Measurements from ENCODE around the gene OAS2. TPM values are rescaled to one million over a fixed set of nuclear protein-coding genes. Genes with fewer than 3 reads are reported as not detected.

Gene OAS2
- total RNA-seq, 2 donors from 2014 or later, result 44.6 to 64.8 TPM

DNA sequence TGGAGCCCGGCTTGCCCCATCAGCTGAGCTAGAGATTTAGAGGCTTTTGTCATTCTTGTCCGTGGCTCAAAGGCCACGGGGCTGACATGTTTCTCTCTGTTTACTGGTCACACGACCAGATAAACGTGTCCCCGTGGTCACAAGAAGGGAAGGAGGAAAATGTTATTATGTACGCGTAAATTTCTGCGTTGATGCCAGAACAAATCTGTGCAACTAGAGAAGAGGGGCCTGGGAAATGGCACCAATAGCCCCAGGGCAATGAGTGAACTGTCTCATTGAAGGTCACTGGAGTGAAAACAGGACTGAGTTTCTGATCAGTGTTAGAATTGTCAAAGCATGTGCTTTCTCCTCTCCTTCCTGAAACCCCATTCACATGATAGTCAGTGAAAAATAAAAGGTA, 25.3 kb downstream of the OAS2 start:
- no peak overlapping the region for H3K27ac Mint-ChIP-seq
- no peak for ATAC-seq (replicated peaks)
- no peaks in the 10 kb centered on the region for H3K27me3 Mint-ChIP-seq
- no peak overlapping the region for H3K4me3 Mint-ChIP-seq
- no peaks in the 10 kb centered on the region for H3K9me3 Mint-ChIP-seq
- H3K36me3 Mint-ChIP-seq (ENCODE audit: low read depth), result peaks cover 90% of the 10 kb centered on the region
- no peaks in the 10 kb centered on the region for H3K4me1 Mint-ChIP-seq

GRCh38 chr12:113005762-113006161, 27.4 kb downstream of the OAS2 start:
- Mint-ChIP-seq H3K4me1 (no peaks in the 10 kb centered on the region), H3K27ac (no peak overlapping the region), H3K36me3 (ENCODE audit: low read depth) (peaks cover 90% of the 10 kb centered on the region), H3K27me3 (no peaks in the 10 kb centered on the region), H3K9me3 (peaks cover 3% of the 10 kb centered on the region), H3K4me3 (no peak overlapping the region)
- no peak for ATAC-seq (replicated peaks)

GRCh38 chr12:113006206-113006605, 27.9 kb downstream of the OAS2 start:
- Mint-ChIP-seq H3K4me1 (no peaks in the 10 kb centered on the region), H3K4me3 (no peak overlapping the region), H3K27ac (no peak overlapping the region), H3K27me3 (no peaks in the 10 kb centered on the region), H3K9me3 (peaks cover 5% of the 10 kb centered on the region), H3K36me3 (ENCODE audit: low read depth) (peaks cover 92% of the 10 kb centered on the region)
- no peak for ATAC-seq (replicated peaks)

DNA sequence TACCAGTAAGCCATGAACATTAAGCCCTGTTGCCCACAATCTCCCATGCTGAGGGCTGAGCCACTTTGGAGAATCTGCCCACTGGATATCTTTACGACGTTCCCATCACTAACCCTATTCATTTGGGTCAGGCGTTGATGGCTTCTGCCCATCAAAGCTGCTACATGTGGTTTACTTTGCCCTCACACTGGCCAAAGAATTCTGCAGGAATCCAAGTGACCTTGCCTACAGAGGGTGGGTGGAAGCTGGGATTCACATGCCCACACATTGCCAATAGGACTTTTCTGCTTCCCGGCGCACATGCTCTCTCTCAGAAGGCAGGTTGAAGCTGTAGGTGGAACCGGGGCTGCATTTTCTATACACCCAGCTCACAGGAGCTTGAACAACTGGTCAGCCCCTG, 28.3 kb downstream of the OAS2 start:
- Mint-ChIP-seq H3K27ac (no peak overlapping the region), H3K4me3 (no peak overlapping the region), H3K9me3 (peaks cover 6% of the 10 kb centered on the region), H3K4me1 (no peaks in the 10 kb centered on the region), H3K36me3 (ENCODE audit: low read depth) (peaks cover 96% of the 10 kb centered on the region), H3K27me3 (no peaks in the 10 kb centered on the region)
- no peak for ATAC-seq (replicated peaks)

- Mint-ChIP-seq H3K9me3 (peaks cover 8% of the 10 kb centered on the region), H3K4me1 (no peaks in the 10 kb centered on the region), H3K36me3 (ENCODE audit: low read depth) (peaks cover 97% of the 10 kb centered on the region), H3K27ac (no peak overlapping the region), H3K27me3 (no peaks in the 10 kb centered on the region), H3K4me3 (no peak overlapping the region)
- ATAC-seq (replicated peaks), result no peak
Measured at GRCh38 chr12:113007166-113007565, 28.8 kb downstream of the OAS2 start.

- no peaks in the 10 kb centered on the region for H3K27me3 Mint-ChIP-seq
- H3K4me1 Mint-ChIP-seq, result no peaks in the 10 kb centered on the region
- peaks cover 62% of the 10 kb centered on the region for H3K36me3 Mint-ChIP-seq (ENCODE audit: low read depth)
- H3K27ac Mint-ChIP-seq, result no peak overlapping the region
- no peak for ATAC-seq (replicated peaks)
- H3K9me3 Mint-ChIP-seq, result peaks cover 8% of the 10 kb centered on the region
- H3K4me3 Mint-ChIP-seq, result no peak overlapping the region
Measured at GRCh38 chr12:113010701-113011100, 32.4 kb downstream of the OAS2 start.

DNA sequence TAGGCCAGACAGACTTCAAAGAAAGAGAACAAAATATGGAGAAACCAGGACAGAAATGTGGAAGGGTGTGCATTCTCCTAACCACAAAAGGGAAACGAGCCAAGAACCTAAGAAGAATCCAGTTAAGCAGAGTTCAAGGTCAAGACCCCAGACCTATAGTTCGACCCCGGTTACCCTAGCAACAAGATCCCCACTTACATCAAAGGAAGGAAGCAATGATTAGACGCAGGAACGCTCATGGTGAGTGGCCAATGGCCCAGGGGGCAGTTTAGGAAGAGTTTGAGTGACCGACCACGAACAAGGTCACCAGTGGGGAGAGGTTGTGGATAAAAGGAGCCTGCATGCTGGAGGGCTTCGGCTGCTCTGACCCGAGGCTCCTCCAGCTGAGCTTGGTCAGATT, 36.2 kb downstream of the OAS2 start:
- Mint-ChIP-seq H3K4me3 (no peak overlapping the region), H3K4me1 (no peaks in the 10 kb centered on the region), H3K36me3 (ENCODE audit: low read depth) (peaks cover 23% of the 10 kb centered on the region), H3K27me3 (no peaks in the 10 kb centered on the region), H3K27ac (no peak overlapping the region), H3K9me3 (peaks cover 8% of the 10 kb centered on the region)
- ATAC-seq (replicated peaks), result no peak

DNA sequence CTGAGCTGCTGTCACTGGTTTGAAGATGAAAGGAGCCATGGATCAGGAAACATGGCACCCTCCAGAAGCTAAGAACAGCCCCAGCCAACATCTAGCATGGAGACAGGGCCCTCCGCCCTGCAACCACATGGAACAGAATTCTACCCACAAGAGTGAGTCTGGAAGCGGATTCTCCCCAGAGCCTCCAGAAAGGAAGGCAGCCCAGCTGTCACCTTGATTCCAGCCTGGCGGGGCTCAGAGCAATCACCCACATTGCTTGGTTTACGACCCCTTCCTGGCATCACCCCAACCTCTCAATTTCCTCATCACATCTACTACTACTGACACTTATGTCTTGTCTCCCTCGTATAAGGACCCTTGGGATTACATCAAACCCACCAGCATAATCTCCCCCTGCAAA, 38.5 kb downstream of the OAS2 start:
- peaks cover under 1% of the 10 kb centered on the region for H3K9me3 Mint-ChIP-seq
- H3K4me3 Mint-ChIP-seq, result no peak overlapping the region

GRCh38 chr12:113019025-113019424, 40.7 kb downstream of the OAS2 start:
- ATAC-seq (replicated peaks), result no peak
- H3K4me1 Mint-ChIP-seq, result peaks cover 12% of the 10 kb centered on the region
- H3K4me3 Mint-ChIP-seq, result no peak overlapping the region
- H3K9me3 Mint-ChIP-seq, result no peaks in the 10 kb centered on the region
- H3K27me3 Mint-ChIP-seq, result peaks cover 3% of the 10 kb centered on the region
- H3K27ac Mint-ChIP-seq, result no peak overlapping the region
- H3K36me3 Mint-ChIP-seq (ENCODE audit: low read depth), result no peaks in the 10 kb centered on the region

More for the DNA sequence above, 38.5 kb downstream of the OAS2 start:
- Mint-ChIP-seq H3K4me1 (peaks cover 3% of the 10 kb centered on the region), H3K27me3 (peaks cover 3% of the 10 kb centered on the region), H3K36me3 (ENCODE audit: low read depth) (peaks cover under 1% of the 10 kb centered on the region), H3K27ac (no peak overlapping the region)
- no peak for ATAC-seq (replicated peaks)

- no peaks in the 10 kb centered on the region for H3K9me3 Mint-ChIP-seq
- H3K27ac Mint-ChIP-seq, result no peak overlapping the region
- peaks cover 12% of the 10 kb centered on the region for H3K4me1 Mint-ChIP-seq
- ATAC-seq (replicated peaks), result no peak
- H3K36me3 Mint-ChIP-seq (ENCODE audit: low read depth), result no peaks in the 10 kb centered on the region
- H3K27me3 Mint-ChIP-seq, result peaks cover 3% of the 10 kb centered on the region
- H3K4me3 Mint-ChIP-seq, result no peak overlapping the region
Measured at GRCh38 chr12:113021500-113021899, 43.2 kb downstream of the OAS2 start.

- no peaks in the 10 kb centered on the region for H3K36me3 Mint-ChIP-seq (ENCODE audit: low read depth)
- peak overlapping the region; percentile 26 for H3K27ac Mint-ChIP-seq
- peaks cover 12% of the 10 kb centered on the region for H3K4me1 Mint-ChIP-seq
- no peak overlapping the region for H3K4me3 Mint-ChIP-seq
- ATAC-seq (replicated peaks), result peak; percentile 80
- H3K27me3 Mint-ChIP-seq, result peaks cover 3% of the 10 kb centered on the region
- H3K9me3 Mint-ChIP-seq, result no peaks in the 10 kb centered on the region
Measured at GRCh38 chr12:113022563-113023297, 44.4 kb downstream of the OAS2 start.

DNA sequence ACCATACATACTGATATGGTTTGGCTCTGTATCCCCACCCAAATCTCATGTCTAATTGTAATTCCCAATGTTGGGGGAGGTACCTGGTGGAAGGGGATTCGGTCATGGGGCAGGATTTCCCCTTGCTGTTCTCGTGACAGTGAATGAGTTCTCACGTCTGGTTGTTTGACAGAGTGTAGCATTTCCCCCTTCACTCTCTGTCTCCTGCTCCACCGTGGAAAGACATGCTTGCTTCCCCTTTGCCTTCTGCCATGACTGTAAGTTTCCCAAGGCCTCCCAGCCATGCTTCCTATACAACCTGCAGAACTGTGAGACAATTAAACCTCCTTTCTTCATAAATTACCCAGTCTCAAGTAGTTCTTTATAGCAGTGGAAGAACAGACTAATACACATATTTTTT, 49.4 kb downstream of the OAS2 start:
- no peaks in the 10 kb centered on the region for H3K36me3 Mint-ChIP-seq (ENCODE audit: low read depth)
- H3K9me3 Mint-ChIP-seq, result no peaks in the 10 kb centered on the region
- ATAC-seq (replicated peaks), result no peak
- no peak overlapping the region for H3K4me3 Mint-ChIP-seq
- no peak overlapping the region for H3K27ac Mint-ChIP-seq
- H3K4me1 Mint-ChIP-seq, result peaks cover 8% of the 10 kb centered on the region
- H3K27me3 Mint-ChIP-seq, result peaks cover 4% of the 10 kb centered on the region

DNA sequence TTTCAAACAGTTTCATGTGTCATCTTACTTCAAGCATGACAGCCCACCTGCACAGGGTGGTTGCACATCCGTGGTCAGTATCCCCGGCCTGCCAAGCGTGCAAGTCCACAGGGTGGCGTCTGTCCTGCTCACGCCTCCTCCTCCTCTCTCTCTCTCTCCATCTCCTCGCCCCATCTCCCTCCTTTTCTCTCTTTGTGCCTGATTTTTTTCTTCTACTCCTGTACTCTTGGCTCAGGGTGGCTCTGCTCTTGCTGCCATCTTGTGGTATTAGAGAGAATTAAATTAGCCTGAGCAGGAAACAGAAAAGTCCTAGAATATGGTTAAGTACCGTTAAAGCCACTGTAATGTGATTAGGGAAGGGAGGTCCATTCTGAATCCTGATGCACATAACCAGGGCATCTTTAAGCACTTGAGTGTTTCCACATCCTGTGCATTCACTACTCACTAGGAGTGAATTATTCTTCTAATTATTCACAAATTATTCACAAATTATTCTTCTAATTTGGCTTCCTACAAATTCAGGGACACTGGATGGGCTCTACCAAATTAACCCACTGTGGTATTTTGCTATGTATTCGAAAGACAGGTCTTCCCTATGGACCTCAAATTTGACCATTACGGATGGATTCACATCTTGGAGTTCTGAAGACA, 52.7 kb downstream of the OAS2 start:
- Mint-ChIP-seq H3K27me3 (peaks cover 8% of the 10 kb centered on the region), H3K9me3 (no peaks in the 10 kb centered on the region), H3K4me3 (no peak overlapping the region), H3K4me1 (peaks cover 5% of the 10 kb centered on the region), H3K27ac (no peak overlapping the region), H3K36me3 (ENCODE audit: low read depth) (no peaks in the 10 kb centered on the region)
- ATAC-seq (replicated peaks), result no peak

DNA sequence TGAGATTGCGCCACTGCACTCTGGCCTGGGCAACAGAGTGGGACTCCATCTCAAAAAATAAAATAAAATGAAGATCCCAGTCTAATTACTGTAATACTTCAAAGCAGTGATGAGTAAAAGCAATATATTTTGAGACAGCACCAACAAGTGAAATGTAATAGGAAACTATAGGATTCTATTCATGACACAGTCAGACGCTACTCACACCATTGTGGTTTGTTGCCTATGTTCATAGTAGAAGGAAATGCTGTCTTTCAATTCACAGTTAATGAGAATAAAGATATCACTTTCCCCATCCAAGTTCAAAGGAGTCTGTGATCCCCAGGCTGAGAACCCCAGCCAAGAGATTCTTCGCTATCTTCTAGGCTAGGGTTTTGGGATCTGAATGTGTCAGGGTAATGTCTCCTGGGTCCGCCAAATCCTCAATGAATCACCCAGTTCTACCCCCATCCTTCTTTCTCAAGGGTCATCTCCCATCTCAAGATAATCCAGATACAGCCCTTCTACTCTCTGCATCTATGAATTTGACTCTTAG, 61.7 kb downstream of the OAS2 start:
- Mint-ChIP-seq H3K4me3 (no peak overlapping the region), H3K27me3 (no peaks in the 10 kb centered on the region), H3K27ac (no peak overlapping the region), H3K9me3 (no peaks in the 10 kb centered on the region), H3K36me3 (ENCODE audit: low read depth) (no peaks in the 10 kb centered on the region), H3K4me1 (no peaks in the 10 kb centered on the region)
- ATAC-seq (replicated peaks), result peak; percentile 26

DNA sequence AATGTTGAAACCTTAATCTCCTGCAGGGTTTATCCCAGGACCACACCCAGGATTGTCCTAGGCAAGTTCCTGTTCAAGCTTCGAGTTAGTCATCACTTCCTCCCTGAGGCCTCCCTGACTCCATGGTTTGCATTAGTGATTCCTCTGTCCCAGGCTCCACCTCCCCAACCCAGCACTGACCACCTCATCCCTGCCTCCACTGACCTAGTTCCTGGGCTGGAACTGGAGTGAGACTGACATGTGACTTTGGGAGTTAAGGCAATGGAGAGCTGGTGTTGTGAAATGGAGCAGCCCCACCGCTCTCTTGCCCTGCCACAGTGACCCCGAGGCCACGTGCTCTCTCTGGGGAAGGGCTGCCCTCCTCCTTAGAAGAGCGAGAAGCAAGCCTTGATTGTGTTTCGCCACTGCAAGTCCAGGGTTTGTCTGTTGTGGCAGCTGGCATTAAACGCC, 62.4 kb downstream of the OAS2 start:
- Mint-ChIP-seq H3K27ac (no peak overlapping the region), H3K4me1 (no peaks in the 10 kb centered on the region), H3K27me3 (no peaks in the 10 kb centered on the region), H3K4me3 (no peak overlapping the region), H3K36me3 (ENCODE audit: low read depth) (no peaks in the 10 kb centered on the region), H3K9me3 (no peaks in the 10 kb centered on the region)
- ATAC-seq (replicated peaks), result no peak

Data from activated T-helper 17 cell treated with anti-CD3 and anti-CD28 coated beads, Interleukin-2, amount 50 U/mL, for 72 hours (primary cell).